Fibroblast of villous mesenchyme (primary cell): ENCODE results near the gene RASA4B. TPM values are rescaled to one million over a fixed set of nuclear protein-coding genes. Genes with fewer than 3 reads are reported as not detected.
A peak's percentile ranks its signal among the peaks of the same experiment; 100 is the strongest.
"Not testable (repeated sequence)": the region's sequence is repeated elsewhere in the genome, so short reads cannot be mapped to it uniquely, and the experiment has no call there.

ENCODE experiments used
- DNase-seq: peaks from one replicate; pipeline ENCODE4 v3.0.0-alpha.2; 2010; ENCODE audit warnings: low read depth
- H3K4me3 ChIP-seq: 2 replicates; pipeline ENCODE4 v1.5.1; 2011; ENCODE audit warnings: low read depth, mild to moderate bottlenecking, low read length
- CTCF ChIP-seq: IDR thresholded peaks from 2 replicates; pipeline ENCODE4 v1.5.1; 2012; ENCODE audit warnings: low read depth, mild to moderate bottlenecking, low read length; ENCODE audit not compliant: insufficient read depth
- total RNA-seq: library from RNA; depleted of rRNA; stranded (reverse); fragments of >200 nt; gene quantifications from 2 replicates; pipeline ENCODE4 v1.2.3, GENCODE V29; 2012

The RASA4B gene
- total RNA-seq, 1 donor, result 3.5 TPM

GRCh38 chr7:102479982-102480637 lies 37.5 kb downstream of the RASA4B start:
- peak; percentile 36 for TF ChIP-seq CTCF
- DNase-seq, H3K4me3 ChIP-seq: not testable (repeated sequence)

GRCh38 chr7:102479209-102479584 lies 38.4 kb downstream of the RASA4B start:
- not testable (repeated sequence) for H3K4me3 ChIP-seq, DNase-seq

GRCh38 chr7:102478314-102479208 lies 39.0 kb downstream of the RASA4B start, which contains the start of gene POLR2J:
Gene POLR2J, minus strand, starts transcription at chr7:102478922. Its CDS starts 62 bp downstream, at chr7:102478860.
- peak; percentile 43 for TF ChIP-seq CTCF
- peak; percentile 88 for DNase-seq

GRCh38 chr7:102474736-102475435 lies 42.7 kb downstream of the RASA4B start:
- not testable (repeated sequence) for DNase-seq, H3K4me3 ChIP-seq

More at GRCh38 chr7:102478314-102479208, 39.0 kb downstream of the RASA4B start, which contains the start of gene POLR2J:
- peak within 1 kb of the TSS; percentile 60 for H3K4me3 ChIP-seq

GRCh38 chr7:102474116-102474515 lies 43.5 kb downstream of the RASA4B start:
- not testable (repeated sequence) for DNase-seq, H3K4me3 ChIP-seq

- no peak overlapping the region for H3K4me3 ChIP-seq
- TF ChIP-seq CTCF, result no peak
- no peak for DNase-seq
Observed at GRCh38 chr7:102473271-102473991, 44.1 kb downstream of the RASA4B start.

- H3K4me3 ChIP-seq, result no peak overlapping the region
- TF ChIP-seq CTCF, result no peak
- DNase-seq, result no peak
Observed at GRCh38 chr7:102472126-102473041, 45.2 kb downstream of the RASA4B start.
